ENCODE data around the gene TGM3. TPM values are rescaled to one million over a fixed set of nuclear protein-coding genes. Genes with fewer than 3 reads are reported as not detected.

Gene TGM3
- total and polyA plus RNA-seq, 9 donors: 0.04 to 0.46 (median 0.15) TPM; not detected in 4

GRCh38 chr20:2365091-2365490, 69.3 kb downstream of the TGM3 start:
- no peak overlapping the region for H3K4me3 ChIP-seq
- DNase-seq: no peak
- intact Hi-C loops (cut with DNase I): no loop called here
- no peaks in the 10 kb centered on the region for H3K9me3 ChIP-seq
- H3K4me1 ChIP-seq (ENCODE audit: insufficient read depth): no peaks in the 10 kb centered on the region
- no peaks in the 10 kb centered on the region for H3K36me3 ChIP-seq
- H3K27ac ChIP-seq: no peak overlapping the region
- H3K27me3 ChIP-seq: no peaks in the 10 kb centered on the region
- no peak for TF ChIP-seq EP300 (IDR thresholded peaks at IDR 0.05)
- TF ChIP-seq POLR2A (IDR thresholded peaks at IDR 0.05): no peak
- no peak for TF ChIP-seq CTCF (IDR thresholded peaks at IDR 0.05)
- WGBS, 3 donors: 87 to 93% (median 92%) methylated on average over 2 of the region's 2 CpGs

GRCh38 chr20:2365666-2366065, 69.9 kb downstream of the TGM3 start:
- WGBS, 3 donors: 71 to 76% (median 73%) methylated on average over 3 of the region's 3 CpGs
- no peak for DNase-seq
- Histone ChIP-seq H3K36me3 (no peaks in the 10 kb centered on the region), H3K27ac (no peak overlapping the region), H3K4me1 (ENCODE audit: insufficient read depth) (no peaks in the 10 kb centered on the region), H3K27me3 (no peaks in the 10 kb centered on the region), H3K4me3 (no peak overlapping the region), H3K9me3 (no peaks in the 10 kb centered on the region)
- intact Hi-C loops (cut with DNase I): no loop called here
- TF ChIP-seq POLR2A (IDR thresholded peaks at IDR 0.05) (no peak), CTCF (IDR thresholded peaks at IDR 0.05) (no peak), EP300 (IDR thresholded peaks at IDR 0.05) (no peak)

- TF ChIP-seq POLR2A (IDR thresholded peaks at IDR 0.05): no peak
- intact Hi-C loops (cut with DNase I): no loop called here
- H3K36me3 ChIP-seq: no peaks in the 10 kb centered on the region
- no peaks in the 10 kb centered on the region for H3K27me3 ChIP-seq
- H3K4me3 ChIP-seq: no peak overlapping the region
- H3K9me3 ChIP-seq: no peaks in the 10 kb centered on the region
- no peak overlapping the region for H3K27ac ChIP-seq
- H3K4me1 ChIP-seq (ENCODE audit: insufficient read depth): no peaks in the 10 kb centered on the region
- WGBS, 3 donors: 23 to 32% (median 28%) methylated on average over 1 of the region's 1 CpG
- DNase-seq: no peak
Observed at GRCh38 chr20:2368621-2369020, 72.8 kb downstream of the TGM3 start.

- Histone ChIP-seq H3K36me3 (no peaks in the 10 kb centered on the region), H3K4me1 (ENCODE audit: insufficient read depth) (no peaks in the 10 kb centered on the region), H3K27me3 (no peaks in the 10 kb centered on the region), H3K27ac (no peak overlapping the region), H3K4me3 (no peak overlapping the region), H3K9me3 (no peaks in the 10 kb centered on the region)
- no peak for TF ChIP-seq CTCF (IDR thresholded peaks at IDR 0.05)
- no peak for TF ChIP-seq EP300 (IDR thresholded peaks at IDR 0.05)
- TF ChIP-seq POLR2A (IDR thresholded peaks at IDR 0.05): no peak
- DNase-seq: no peak
- intact Hi-C loops (cut with DNase I): no loop called here
Observed at GRCh38 chr20:2373098-2373497, 77.3 kb downstream of the TGM3 start.

GRCh38 chr20:2374346-2375125, 78.7 kb downstream of the TGM3 start:
- H3K9me3 ChIP-seq: no peaks in the 10 kb centered on the region
- intact Hi-C loops (cut with DNase I): no loop called here
- DNase-seq: no peak
- H3K27ac ChIP-seq: no peak overlapping the region
- H3K27me3 ChIP-seq: no peaks in the 10 kb centered on the region
- no peaks in the 10 kb centered on the region for H3K4me1 ChIP-seq (ENCODE audit: insufficient read depth)
- H3K4me3 ChIP-seq: no peak overlapping the region
- no peaks in the 10 kb centered on the region for H3K36me3 ChIP-seq
- WGBS, 3 donors: 71 to 82% (median 76%) methylated on average over 9 of the region's 9 CpGs
- TF ChIP-seq POLR2A (IDR thresholded peaks at IDR 0.05) (no peak), EP300 (IDR thresholded peaks at IDR 0.05) (no peak)
